Ishikawa (cell line): ENCODE data around the gene PSMB10.

Experiments used
- EP300 ChIP-seq: IDR thresholded peaks from 2 replicates; pipeline ENCODE4 v1.6.1; 2012; ENCODE audit warnings: borderline replicate concordance
- RAD21 ChIP-seq: IDR thresholded peaks from 2 replicates; pipeline ENCODE4 v1.6.1; 2012; ENCODE audit warnings: low read depth
- USF1 ChIP-seq: IDR thresholded peaks from 2 replicates; pipeline ENCODE4 v1.6.1; 2012
- YY1 ChIP-seq: IDR thresholded peaks from 2 replicates; pipeline ENCODE4 v1.6.1; 2012; ENCODE audit warnings: low read depth

DNA sequence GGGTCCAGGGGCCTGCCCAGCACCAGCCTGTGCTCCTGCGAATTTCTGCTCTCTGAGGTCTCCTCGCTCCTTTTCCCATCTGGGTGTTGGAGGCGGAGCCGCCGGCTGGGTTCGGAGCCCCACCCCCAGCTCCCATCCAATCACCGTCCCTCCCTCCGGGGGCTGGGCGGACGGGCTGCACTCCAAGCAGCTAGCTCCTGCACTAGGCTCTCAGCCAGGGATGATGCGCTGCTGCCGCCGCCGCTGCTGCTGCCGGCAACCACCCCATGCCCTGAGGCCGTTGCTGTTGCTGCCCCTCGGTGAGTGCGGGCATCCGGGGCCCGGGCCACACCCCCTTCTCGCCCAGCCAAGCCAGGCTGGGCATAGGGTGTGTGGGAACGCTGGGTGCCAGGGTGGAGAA is 52.0 kb downstream of the PSMB10 start, which contains the start of gene NRN1L:
- TF ChIP-seq USF1, result no peak
- TF ChIP-seq EP300, result no peak
- no peak for TF ChIP-seq YY1
- TF ChIP-seq RAD21, result no peak
